Measurements from ENCODE around the gene AOX1.
"Not testable (repeated sequence)": the region's sequence is repeated elsewhere in the genome, so short reads cannot be mapped to it uniquely, and the experiment has no call there.

Gene AOX1

GRCh38 chr2:200631287-200631686, 45.5 kb downstream of the AOX1 start:
- DNase-seq: no peak

- DNase-seq: no peak
These were observed 48.6 kb downstream of the AOX1 start for GRCh38 chr2:200634231-200634964.

DNA sequence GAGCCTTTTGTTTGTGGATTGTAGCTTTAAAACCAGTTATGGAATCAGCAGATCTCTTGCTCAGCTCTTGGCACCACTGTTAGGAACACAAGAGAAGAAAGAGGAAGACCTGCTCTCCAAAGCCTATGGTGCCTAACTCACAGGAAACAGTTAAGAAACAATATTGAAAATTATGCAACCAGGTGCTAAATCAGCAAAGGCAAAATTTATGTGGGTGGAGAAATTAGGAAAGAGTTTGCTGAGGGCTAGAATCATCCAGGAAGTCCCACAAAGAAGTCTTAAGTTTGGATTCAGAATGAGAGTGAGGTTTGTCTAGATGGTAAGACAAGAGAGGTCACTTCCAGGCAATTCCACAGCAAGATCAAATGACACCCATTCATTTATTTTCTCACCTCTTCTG, 49.4 kb downstream of the AOX1 start:
- no peak for DNase-seq

- no peak for DNase-seq
These were observed 52.1 kb downstream of the AOX1 start for GRCh38 chr2:200637901-200638300.

DNA sequence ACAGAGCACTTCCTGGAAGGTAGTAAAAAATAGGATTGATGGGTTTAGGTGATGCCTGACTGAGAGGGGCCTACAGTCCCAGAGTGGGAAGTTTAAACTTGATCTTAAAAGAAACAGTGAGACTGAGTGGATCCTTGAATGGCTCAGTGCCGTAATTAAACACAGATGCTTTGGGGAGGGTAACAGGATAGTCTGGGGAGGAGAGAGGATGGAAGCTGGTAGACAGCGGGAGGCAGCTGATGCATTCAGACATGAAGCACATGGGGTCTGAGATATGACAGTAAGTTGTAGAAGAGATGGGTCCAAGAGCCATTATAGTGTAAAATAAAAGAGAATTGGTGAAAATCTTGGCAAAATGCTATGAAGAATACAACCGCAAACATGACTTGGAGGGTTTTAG, 54.4 kb downstream of the AOX1 start:
- no peak for DNase-seq

- no peak for DNase-seq
These were observed 55.1 kb downstream of the AOX1 start for GRCh38 chr2:200640901-200641300.

DNA sequence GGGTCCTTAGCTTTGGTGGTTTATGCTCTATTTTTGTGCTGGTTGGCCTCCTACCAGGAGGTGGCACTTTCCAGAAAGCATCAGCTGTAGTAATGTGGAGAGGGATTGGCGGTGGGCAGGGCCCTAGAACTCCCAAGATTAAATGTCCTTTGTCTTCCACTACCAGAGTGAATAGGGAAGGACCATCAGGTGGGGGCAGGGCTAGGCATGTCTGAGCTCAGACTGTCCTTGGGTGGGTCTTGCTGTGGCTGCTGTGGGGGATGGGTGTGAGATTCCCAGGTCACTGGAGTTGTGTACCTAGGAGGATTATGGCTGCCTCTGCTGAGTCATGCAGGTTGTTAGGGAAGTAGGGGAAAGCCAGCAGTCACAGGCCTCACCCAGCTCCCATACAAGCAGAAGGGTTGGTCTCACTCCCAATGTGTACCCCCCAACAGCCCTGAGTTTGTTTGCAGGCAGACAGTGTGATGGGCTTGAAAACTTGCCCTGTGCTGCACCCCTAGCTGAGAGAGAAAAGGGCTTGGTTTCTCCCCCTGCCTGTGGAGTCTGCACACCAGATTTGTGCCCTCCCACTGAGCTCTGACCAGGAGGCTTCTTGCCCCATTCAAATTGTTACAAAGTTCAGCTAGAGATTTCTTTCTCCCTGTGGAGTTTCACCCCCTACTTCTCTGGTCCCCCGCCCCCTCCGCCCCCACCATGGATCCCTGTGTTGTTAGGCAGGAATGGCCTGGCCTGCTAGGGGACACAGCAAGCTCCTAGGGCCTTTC, 62.9 kb downstream of the AOX1 start:
- DNase-seq: not testable (repeated sequence)

DNA sequence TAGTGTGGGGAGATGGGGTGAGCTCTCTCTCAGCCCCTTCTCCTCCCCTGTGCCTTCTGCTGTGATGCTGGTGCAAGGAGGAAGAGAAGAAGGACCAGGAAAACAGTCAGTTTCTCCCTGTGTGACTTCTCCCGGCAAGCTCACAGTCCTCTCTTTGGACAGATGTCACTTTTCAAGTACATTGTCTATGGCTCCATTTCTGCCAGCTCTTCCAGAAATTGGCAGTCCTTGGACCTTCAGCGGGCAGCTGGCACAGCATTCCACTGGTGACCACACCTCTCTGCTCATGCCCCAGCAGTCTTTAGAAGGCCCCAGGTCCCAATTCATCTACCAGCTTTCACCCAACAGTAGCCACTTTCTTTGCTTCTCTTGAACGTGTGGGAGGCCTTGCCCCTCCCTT, 63.9 kb downstream of the AOX1 start:
- DNase-seq: no peak

DNA sequence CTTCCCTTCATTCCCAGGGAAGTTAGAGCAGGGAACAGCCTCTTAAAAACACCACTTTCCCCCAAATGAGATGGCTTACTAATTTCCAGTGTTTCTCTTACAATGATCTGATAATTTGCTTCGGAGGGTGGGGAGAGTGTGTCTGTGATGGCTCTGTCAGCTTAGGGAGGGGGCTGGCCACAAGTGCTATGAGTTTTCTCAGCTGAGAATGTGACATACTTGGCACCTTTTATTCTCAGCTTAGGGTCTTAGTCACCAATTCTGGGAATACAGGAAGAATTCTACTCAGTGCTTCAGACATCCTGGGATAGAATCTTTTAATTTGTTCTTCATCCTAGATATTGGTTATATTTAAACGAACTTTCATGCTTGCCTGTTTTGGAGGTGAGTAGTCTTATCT, 64.4 kb downstream of the AOX1 start:
- no peak for DNase-seq

DNA sequence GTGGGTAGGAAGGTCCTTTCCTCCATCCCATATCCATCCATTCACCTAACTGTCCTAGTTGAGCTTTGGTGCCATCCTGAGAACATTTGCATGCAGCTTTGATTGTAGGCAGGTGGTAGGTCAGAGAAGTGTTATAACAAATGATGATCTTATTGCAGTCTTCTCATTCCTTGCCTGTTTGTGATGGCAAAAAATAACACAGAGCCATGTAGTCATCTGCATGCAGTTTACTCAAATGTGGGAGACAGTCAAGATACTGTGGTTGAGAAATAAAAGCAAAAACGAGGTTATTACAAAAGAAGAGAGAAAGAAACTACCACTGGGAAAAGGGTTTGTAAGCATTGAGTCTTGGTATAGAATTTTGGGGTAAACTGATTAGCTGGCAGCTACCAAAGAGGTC, 66.3 kb downstream of the AOX1 start:
- DNase-seq: no peak

- DNase-seq: no peak
These were observed 67.2 kb downstream of the AOX1 start for GRCh38 chr2:200653021-200653420.

GRCh38 chr2:200654823-200655222, 69.0 kb downstream of the AOX1 start:
- no peak for DNase-seq

- DNase-seq: peak; percentile 25
These were observed 70.2 kb downstream of the AOX1 start for GRCh38 chr2:200655918-200656580.

- DNase-seq: no peak
These were observed 72.6 kb downstream of the AOX1 start for GRCh38 chr2:200658278-200658864.

DNA sequence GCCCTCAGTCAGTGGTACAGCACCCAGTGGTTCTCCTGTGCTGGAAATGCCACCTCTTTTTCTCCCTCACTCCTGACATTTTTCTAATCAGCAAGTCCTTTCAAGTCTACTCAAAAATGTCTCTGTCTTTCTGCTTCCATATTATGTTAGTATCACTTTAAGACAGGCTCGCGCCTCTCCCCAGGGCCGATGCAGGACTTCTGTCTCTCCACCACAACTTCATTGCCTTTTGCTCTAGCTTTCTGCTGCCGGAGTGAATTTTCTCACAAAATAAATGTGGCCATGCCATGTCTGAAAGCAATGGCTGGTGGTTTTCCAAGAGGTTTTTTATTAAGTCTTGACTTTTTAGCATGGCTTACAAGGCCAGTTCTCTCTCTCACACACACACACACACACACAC, 73.6 kb downstream of the AOX1 start:
- DNase-seq: no peak

DNA sequence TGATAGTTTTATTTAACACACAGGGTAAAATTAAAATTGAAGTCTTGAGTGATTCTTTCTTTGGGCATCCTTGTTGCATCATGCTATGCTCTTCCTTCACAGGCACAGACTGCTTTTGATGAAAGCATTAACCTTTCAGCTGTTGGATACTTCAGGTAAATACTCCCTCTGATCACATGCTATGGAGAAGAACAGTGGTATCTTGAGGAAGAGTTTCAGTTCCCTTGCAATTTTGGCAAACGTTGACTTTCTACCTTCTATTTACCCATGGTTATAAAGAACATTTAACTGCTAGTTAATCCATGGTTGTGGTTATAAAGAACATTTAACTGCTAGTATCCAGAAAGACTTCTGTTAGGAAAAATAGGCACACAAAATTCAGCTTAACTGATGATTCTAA, 75.7 kb downstream of the AOX1 start:
- no peak for DNase-seq

- DNase-seq: no peak
These were observed 76.9 kb downstream of the AOX1 start for GRCh38 chr2:200662727-200663126.

DNA sequence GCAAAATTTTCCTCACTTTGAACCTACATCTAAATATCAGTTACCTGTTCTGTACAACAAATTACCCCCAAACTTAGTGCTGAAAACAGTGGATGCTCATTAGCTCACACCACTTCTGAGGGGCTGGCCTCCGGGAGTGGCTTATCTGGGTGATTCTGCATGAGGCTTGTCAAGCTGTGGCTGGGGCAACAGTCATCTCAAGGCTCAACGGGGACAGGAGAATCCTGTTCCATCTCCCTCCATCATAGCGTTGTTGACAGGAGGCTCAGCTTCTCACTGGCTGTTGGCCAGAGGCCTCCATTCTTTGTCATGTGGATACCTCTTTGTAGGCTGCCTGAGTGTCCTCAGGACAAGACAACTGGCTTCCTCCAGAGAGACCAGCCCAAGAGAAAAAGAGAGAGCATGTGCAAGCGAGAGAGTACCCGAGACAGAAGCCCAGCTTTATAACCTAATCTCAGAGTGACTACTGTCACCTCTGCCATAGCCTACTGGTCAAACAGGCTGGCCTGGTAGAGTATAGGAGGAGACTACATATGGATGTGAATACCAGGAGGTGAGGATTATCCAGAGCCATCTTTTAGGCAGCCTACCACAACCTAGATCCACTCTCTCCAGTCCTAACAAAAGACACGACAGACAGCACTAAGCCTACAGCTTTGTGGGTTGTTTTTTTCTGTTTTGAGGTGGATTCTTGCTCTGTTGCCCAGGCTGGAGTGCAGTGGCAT, 79.1 kb downstream of the AOX1 start:
- no peak for DNase-seq

DNA sequence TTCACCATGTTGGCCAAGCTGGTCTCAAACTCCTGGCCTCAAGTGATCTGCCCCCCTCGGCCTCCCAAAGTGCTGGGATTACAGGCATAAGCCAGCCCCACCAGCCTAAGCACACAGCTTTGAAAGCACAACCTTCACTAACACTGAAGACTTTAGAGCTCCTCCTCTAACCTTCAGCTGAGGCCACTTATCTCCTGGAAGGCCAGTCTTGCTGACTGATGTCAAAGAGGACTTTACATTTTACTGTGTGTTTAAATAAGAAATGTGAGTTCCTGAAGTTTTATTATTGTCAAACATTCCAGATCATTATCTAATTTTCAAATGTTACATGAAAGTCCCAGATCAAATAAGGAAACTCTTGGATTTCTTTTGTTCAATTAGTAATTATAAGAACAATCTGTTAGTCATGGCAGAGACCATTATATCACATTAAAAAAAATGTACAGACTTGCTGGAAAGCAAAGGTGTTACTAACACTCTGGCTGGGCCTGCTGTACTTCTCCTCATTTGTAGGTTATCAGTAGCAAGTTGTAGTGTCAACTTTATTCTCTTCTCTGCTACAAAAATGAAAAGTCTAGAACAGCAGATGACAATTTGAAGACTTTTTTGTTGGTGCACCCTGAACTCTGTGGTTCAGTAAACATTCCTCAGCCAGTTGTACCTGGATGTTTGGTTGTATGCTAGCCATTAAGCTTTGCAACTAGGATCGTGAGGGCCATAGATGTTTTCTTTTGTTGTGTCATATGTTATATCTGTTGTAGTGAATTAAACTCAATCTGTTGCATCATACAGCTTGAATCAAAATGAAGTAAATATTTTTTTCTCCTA, 80.0 kb downstream of the AOX1 start:
- DNase-seq: no peak

GRCh38 chr2:200667413-200667812, 81.6 kb downstream of the AOX1 start:
- DNase-seq: peak; percentile 41

- no peak for DNase-seq
These were observed 82.7 kb downstream of the AOX1 start for GRCh38 chr2:200668478-200668877.

GRCh38 chr2:200669308-200669707, 83.5 kb downstream of the AOX1 start:
- no peak for DNase-seq
